Activated naive CD4-positive, alpha-beta T cell treated with anti-CD3 and anti-CD28 coated beads, Interleukin-2, amount 50 U/mL, for 72 hours (primary cell): ENCODE measurements around the gene ZNF641. TPM values are rescaled to one million over a fixed set of nuclear protein-coding genes. Genes with fewer than 3 reads are reported as not detected.

Source experiments
- ATAC-seq, 2 donors: fragments of 150-1000 bp; cut with Tn5 transposase; 2 replicates each; pipeline ENCODE4 v1.10.0; 2021; ENCODE audit warnings: mild to moderate bottlenecking in 2 of 2, moderate library complexity in 2 of 2
- DNase-seq, 2 donors: peaks; one replicate each; pipeline ENCODE4 v3.0.0; 2021 to 2022; ENCODE audit warnings: low spot score in 2 of 2
- H3K27ac Mint-ChIP-seq, 2 donors: one replicate each; pipeline ENCODE4 v1.8.0; 2022; ENCODE audit warnings: mild to moderate bottlenecking in 2 of 2, mixed read lengths in 2 of 2
- H3K36me3 Mint-ChIP-seq, 2 donors: one replicate each; pipeline ENCODE4 v1.8.0; 2022; ENCODE audit warnings: mixed read lengths in 2 of 2
- H3K9me3 Mint-ChIP-seq, 2 donors: one replicate each; pipeline ENCODE4 v1.8.0; 2022; ENCODE audit warnings: mixed read lengths in 2 of 2
- total RNA-seq, 2 donors: library from RNA; stranded (reverse); gene quantifications; one replicate each; pipeline ENCODE4 v1.2.3, GENCODE V29; 2022

Gene ZNF641
- total RNA-seq, 2 donors from 2014 or later, result 6.4 to 9.2 TPM

- H3K9me3 Mint-ChIP-seq, result no peaks in the 10 kb centered on the region
- H3K36me3 Mint-ChIP-seq, result no peaks in the 10 kb centered on the region
- DNase-seq, result no peak
- no peak for ATAC-seq
- no peak overlapping the region for H3K27ac Mint-ChIP-seq
Observed at GRCh38 chr12:48292040-48292439, 58.7 kb downstream of the ZNF641 start.

DNA sequence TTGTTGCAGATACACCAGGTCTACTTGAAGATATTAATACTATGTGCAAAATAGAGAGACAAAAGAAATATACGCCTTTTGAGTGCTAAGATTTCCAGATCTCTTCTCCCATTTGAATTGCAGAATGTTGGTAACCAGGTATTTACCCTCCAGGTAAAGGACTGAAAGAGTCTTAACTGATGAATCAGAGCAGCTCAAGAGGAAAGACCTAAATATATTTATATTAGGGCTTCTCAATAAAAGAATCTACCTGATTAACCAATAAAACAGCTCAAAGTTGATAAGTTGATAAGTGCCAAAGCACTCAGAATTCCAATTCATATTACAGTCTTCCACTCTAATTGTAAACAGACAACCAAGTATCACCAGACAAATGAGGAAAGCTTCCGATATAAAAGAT is 59.2 kb downstream of the ZNF641 start:
- Mint-ChIP-seq H3K36me3 (no peaks in the 10 kb centered on the region), H3K27ac (no peak overlapping the region), H3K9me3 (no peaks in the 10 kb centered on the region)
- ATAC-seq (no peak), DNase-seq (no peak)

DNA sequence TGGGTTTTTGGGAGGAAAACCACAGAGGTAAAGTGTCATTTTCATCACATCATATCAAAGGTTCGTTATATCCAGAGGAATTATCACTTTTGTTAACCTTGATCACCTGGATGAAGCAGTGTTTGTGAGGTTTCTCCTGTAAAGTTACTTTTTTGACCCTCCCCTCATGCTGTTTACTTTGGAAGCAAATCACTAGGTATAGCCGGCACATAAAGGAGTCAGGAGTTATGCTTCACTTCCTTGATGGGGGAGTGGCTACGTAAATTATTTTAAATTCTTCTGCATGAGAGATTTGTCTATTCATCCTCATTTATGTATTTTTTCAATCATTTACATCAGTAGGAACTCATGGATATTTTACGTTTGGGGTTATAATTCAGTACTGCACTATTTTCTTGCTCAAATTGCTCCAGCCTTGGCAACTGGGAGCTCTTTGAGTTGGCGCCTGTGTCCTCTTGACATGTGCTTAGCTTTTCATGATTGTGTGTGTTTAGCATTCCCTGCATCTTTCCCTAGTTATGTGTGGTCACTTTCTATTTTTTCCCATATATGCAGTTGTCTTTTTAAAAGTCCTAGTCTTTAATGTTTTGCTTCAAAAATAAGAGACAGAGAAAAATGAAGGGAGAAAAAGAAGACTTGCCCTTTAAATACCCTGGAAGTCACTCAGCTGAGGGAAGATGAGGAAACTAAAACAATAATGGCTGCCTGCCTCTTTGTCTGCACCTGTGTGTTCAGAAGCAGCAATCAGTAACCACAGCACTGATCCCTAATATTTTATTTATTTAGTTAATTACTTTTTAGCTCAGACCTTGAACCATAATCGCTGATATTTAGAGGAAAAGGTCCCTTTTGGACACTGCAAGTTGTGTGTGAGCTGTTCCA is 62.1 kb downstream of the ZNF641 start:
- Mint-ChIP-seq H3K36me3 (peaks cover 11% of the 10 kb centered on the region in 2 donors), H3K27ac (no peak overlapping the region), H3K9me3 (peaks cover 9 to 10% of the 10 kb centered on the region in 2 donors)
- no peak for DNase-seq
- ATAC-seq, result no peak

Other genes starting within 250 kb of the ZNF641 start
- gene SENP1, start 244.8 kb downstream of the ZNF641 start, total RNA-seq, result 10 to 100 TPM; 39.9 to 69.8 TPM
- 10 to 100 TPM; 80.3 to 81.3 TPM for gene PFKM, start 231.6 kb downstream of the ZNF641 start, total RNA-seq
- gene ASB8, start 193.4 kb downstream of the ZNF641 start, total RNA-seq, result 10 to 100 TPM; 30.7 to 45.3 TPM
- under 1 TPM; 0.25 to 0.64 TPM for gene CCDC184, start 167.3 kb downstream of the ZNF641 start, total RNA-seq
- not detected for gene OR10AD1, start 147.6 kb downstream of the ZNF641 start, total RNA-seq
- gene ANP32D, start 121.6 kb upstream of the ZNF641 start, total RNA-seq, result not detected
- not detected for gene C12orf54, start 131.6 kb upstream of the ZNF641 start, total RNA-seq
- gene OR8S1, start 174.7 kb upstream of the ZNF641 start, total RNA-seq, result not detected
- not detected for gene LALBA, start 219.1 kb upstream of the ZNF641 start, total RNA-seq